Epidermal melanocyte (primary cell): ENCODE data around the gene WNT5A.

Experiments
- DNase-seq: peaks from one replicate; pipeline ENCODE4 v3.0.0; 2011; ENCODE audit warnings: low spot score; ENCODE audit not compliant: insufficient read length

WNT5A gene

DNA sequence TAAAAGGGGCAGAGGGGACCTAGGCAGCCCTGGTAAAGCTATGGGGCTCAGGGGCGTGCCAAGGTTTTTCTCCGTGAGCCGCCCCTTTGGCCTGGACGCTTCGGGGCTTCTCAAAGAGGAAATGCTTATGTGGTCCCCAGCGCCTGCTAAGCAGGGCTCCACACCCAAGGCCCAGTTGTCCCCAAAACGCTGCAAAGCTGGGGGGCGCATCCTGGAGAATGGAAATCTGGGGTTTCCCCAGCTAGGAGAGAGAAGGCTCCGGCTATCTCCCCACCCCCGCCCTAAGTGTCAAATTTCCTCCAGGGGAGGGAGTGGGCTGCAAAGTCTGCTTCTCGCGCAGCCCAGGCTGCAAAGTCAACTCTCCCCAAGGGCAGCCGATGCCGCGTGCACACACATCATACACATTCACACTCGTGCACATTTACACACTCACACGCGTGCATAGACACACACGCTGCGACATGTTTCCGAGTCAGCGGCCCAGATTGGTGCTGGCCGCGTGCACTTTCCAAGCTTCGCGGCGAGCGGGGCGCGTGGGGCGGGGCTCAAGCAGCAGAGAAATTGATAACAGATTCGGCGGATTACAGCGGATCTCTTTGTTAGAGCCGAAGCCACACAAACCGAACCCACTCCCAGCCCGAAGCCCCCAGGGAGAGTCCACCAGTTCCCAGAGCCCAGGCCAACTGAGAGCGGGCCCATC is 4.5 kb downstream of the WNT5A start:
- no peak for DNase-seq

DNA sequence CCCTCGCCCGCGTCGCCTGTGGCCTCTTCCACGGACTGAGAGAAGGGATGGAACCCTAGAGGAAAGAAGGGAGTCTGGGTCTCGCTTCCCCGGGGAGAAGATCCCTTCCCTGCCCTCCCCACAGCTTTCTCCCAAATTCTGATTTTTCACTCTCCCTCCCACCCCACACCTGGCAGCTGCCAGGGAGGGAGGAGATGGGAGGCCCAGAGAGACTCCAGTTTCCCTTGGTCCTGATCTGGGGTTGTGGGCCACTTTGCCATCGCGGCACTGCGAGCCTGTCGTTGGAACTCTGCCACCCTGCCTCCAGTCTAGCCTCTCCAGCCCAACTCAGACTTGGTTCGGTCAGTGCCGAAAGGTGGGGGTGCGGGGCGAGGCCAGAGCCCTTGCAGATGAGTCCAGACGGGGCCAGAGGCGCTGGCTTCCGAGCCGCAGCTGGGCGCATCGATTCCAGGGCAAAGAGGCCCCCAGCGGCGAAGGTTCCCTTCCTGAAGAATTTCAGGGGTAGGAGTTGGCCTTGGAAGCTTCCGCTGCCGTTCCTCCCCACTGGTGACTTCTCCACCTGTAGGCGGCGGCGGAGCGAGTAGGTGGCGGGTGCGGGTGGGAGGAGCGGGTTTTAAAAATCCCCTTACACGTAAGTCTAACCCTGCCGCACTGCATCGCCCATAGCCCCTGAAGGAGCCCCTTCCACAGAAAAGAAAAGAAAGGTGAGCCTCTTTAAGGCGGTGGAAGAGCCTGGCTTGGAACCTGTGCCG is 5.2 kb downstream of the WNT5A start:
- no peak for DNase-seq

DNA sequence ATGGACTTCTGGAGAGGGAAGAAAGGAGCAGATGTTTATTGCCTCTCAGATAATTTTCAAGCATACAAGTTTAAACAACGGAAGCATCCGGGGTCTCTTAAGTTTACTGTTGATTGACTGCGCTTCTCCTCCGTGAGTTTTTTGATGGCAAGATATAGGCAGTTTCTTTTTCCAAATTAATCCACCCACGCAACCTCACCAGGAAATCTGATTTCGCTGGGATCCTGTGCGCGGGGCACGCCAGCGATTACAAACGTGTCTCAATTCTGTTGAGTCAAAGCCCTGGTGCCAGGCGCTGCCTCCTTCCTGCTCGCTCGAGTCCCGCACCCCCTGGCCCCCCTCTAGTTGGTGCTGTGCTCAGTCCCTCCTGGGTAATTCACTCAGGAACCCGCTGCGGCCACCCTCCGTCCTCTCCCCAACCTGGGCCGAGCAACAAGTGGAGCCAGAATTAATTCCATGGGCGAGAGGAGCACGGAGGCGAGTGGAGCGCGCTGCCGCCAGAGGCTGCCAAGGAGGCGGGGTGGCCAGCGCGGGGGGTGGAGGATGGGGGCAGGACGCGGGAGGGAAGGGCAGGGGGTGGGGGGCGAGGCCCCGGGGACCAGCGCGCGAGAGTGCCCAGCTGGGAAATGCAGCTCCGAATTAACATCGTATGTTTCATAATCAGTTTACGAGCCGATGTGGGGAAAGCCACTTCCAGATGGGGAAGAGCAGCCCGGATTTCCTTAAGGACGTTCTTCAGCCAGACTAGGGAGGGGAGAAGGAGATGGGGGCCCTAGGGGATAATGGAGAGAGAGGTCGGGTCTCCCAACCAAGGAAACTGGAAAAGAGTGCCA is 6.0 kb downstream of the WNT5A start:
- DNase-seq, result no peak

DNA sequence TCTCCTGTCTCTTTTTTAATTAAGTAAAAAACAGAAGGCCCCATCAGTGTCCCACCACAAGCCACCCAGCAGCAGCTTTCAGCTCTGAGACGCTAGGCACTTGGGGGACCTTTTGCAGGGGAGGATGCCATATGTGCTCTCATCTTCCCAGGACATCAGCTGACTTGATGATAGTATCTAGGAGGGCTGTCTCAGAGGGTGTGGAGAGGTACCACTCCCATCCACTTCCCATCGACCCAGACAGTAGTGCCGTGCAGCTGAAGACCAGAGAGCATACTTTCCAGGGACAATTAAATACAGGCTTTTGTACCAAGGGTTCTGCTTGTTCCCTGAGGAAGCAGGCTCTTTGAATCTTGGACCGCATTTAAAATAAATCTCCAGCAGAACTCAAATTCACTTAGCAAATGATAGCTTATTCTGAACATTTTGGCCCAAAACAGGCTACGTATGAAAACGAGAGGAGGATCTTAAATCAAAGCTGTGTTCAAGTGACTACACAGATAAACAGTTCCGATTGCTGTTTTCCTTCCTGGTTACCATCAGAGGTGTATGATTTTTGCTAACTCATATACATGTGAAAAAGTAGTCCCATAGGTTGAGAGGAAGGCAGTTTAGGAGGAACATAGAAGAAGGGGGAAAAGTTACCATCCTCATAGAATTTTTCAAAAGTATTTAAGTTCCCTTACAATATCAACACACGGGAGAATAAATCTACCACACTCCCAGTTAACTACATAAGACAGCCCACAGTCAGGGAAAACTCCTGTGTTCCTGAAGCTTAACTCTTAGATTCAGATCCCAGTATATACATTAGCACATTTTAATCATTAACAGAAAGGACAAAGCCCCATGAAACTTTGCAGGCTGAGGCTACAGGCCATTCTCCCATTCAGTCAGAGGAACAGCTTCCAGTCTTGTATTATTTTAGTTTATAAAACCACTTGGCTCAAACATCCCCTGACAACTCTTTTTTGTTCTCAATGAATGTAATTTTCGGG is 9.5 kb downstream of the WNT5A start:
- DNase-seq, result no peak

DNA sequence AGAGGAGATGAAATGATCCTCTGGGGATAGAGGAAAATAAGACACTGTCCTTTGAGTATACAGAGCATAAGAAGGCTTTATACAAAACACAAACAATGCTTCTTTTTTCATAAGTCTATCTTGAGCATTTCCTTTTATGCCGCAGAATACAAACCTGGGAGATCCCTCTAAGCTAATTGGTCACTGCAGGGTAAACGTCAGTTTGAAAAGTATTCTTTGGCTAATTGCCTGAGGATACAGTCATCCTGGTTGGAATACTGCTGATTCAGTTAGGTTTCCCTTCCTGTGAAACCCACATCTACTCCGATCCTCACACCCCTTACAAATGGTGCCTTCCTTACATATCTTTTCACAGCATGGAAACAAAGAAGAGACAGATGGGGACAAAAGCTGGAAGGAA is 10.6 kb downstream of the WNT5A start:
- DNase-seq, result no peak

DNA sequence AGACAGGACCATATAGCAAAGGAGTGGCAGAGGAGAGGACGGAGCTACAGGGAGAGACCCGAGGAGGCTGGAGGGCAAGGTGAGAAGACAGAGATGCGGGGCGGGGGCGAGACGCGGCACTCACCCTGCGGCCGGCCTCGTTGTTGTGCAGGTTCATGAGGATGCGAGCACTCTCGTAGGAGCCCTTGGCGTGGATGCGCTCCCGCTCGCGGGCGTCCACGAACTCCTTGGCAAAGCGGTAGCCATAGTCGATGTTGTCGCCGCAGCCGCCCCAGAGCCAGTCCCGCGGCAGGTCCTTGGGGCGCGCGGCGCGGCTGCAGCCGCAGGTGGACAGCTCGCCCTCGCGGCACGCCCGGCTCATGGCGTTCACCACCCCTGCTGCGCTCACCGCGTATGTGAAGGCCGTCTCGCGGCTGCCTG is 12.9 kb downstream of the WNT5A start:
- DNase-seq, result no peak

DNA sequence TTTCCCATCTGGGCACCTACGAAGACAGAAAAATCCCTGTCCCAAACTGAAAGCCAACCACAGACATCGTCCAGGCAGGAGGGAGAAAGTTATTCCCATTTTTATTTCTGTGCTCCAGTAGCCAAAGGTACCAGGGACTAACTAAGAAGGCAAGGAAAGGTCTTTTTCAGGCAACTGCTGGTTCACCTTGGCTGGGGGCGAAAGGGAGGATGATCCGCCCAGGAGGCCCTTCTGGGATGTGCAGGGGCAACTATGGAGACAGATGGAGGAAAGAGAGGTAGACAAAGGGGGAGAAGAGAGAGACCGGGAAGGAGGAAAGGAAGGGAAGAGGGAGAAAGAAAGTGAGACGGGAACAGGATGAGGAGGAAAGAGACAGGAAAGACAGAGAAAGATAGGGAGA is 13.3 kb downstream of the WNT5A start:
- DNase-seq, result no peak

DNA sequence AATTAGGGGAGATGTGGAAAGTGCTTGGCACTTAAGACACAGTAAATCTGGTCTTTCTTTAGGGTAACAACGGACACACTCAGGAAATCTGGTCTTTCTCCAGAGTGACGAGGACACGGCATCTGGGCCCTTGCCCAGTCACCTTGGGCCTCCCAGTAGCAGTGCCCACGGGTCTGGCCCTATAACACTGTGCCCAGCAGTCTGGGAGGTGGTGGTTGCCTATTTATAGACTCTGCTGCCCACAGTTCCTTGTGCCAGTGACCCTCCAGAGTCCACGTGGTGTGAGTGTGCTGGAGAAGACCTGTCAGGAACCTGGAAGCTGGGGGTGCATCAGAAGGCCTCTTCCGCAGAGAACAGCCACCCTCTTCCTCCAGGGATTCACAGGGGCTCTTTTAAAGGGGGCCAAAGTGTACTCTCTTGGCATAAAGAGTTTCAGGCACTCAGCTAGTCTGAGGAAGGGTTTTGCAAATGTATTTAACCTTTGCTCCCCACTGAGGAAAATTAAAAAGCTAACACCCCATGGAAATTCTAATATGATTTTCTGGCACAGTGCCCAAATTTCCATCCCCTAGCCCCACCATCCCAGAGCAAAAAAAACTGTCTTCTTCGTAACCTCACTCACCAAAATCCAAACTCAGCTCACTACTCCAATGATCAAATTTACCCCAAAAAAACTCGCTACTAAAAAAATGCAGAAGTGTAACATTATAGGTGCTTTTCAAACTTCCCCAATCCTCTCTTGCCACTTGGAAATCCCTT is 15.4 kb downstream of the WNT5A start:
- DNase-seq, result no peak

DNA sequence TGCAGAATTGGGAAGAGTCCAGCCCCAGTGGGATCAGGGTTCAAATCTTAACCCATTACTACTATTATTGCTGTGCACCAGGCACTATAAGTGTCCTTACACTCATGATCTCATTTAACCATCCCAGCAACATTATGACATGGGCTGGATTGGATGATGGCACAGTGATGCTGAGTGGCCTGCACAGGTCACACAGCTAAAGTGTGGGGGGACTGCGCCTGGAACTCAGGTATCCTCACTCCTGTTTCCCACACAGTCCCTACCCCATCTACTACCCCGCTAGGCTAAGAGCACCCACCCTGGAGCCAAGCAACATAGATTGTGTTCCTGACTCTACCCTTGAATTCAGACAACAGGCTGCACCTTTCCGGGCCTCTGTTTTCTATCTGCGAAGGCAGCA is 16.0 kb downstream of the WNT5A start:
- DNase-seq, result no peak

DNA sequence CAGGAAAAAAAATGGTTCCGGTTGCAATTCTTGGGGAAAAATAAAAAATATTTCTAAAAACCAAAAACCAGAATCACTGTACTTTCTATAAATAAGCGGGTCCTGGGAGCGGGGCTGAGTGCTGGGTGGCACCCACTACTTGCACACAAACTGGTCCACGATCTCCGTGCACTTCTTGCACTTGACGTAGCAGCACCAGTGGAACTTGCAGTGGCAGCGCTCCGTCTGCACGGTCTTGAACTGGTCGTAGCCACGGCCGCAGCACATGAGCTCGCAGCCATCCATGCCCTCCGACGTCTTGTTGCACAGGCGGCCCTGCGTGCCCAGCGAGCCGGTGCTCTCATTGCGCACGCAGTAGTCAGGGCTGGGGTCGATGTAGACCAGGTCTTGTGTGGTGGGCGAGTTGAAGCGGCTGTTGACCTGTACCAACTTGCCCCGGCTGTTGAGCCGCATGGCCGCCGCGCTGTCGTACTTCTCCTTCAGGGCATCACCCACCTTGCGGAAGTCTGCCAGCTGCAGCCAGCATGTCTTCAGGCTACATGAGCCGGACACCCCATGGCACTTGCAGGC is 17.1 kb downstream of the WNT5A start:
- DNase-seq, result no peak

DNA sequence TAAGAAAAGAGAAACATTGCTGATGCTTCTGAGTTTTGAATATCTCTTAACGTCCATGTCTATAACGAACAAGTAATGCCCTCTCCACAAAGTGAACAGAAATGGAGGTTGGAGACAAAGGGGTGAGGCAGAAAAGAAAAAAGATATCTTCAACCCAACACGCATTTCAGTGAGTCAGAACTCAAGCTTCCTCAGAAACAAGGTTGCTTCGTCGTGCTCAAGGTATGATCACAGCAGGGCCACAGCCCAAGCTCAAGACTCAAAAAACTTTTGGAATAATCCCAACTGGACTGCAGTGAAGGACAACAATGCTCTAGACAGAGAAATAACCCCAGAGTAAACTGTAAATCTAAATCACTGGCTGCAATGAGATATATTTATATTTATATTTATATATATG is 18.9 kb downstream of the WNT5A start:
- no peak for DNase-seq

DNA sequence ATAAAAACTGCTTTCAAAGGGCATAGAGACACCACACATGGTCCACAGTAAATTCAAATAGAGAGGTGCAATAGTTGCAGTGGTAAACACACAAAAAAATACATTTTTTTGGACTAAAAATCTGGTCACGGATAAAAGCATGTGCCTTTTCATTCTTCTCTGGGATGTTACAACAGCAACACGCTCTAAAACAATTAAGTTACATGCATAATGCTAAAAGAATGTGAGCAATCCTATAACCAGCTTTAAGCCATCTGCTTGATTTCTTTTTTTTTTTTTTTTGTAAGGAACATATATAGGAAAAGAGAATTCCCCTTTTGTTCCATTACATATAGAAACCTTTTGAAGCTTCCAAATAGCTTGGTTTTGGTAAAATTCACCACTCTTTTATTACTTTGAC is 20.0 kb downstream of the WNT5A start:
- DNase-seq, result no peak

DNA sequence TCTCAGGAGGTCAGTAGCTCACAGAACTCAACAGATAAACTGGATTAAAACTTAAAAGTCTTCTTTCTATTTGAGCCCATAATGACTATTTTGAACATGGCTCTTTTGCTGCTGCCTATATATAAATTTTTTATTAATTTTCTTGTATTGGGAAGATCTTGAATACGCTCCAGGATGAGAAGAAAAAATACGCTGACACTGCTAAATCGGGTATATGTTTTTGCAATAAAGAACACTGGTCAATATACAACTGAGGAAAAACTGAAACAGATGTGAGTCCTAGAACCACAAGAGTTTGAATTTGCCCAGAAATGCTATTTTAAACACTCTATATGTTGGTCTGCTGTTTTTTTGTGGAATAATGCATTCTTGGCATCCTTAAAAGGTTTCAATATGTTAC is 20.6 kb downstream of the WNT5A start:
- no peak for DNase-seq

DNA sequence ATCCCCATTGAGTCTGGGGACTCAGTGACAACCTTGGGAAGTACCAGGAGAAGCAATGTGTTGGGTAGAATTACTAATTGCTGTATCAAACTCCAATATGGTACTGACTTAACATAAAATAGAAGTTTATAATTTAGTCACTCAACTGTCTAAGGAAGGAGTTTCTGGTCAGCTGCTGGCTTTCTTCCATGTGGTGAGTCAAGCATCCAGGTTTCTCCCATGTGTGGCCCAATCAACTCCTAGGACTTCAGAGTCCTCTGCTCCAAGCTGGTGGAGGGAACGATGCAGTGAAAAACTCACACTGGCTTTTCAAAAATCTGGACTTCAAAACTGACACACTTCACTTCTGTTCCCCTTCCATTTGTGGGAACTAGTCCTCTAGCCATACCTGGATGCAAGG is 25.2 kb downstream of the WNT5A start:
- DNase-seq, result no peak

DNA sequence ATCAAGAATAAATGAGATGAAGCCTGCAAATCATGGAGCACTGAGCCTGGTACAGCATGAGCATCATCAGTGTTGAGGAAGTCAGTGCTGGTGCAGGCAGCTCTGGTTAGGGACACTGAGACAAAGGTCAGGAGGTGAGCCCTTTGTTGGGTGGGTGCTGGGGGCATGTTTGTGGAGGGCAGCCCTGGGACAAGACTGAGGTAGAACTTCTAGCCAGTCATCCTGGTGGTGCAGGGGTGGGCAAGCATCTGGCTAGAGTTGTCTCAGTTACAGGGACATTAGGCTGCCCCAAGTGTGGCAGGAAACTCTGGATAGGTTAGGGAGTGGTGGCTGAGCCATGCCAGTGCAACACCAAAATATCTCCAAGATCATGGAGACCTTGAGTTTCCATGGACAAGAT is 27.3 kb downstream of the WNT5A start:
- DNase-seq, result no peak

DNA sequence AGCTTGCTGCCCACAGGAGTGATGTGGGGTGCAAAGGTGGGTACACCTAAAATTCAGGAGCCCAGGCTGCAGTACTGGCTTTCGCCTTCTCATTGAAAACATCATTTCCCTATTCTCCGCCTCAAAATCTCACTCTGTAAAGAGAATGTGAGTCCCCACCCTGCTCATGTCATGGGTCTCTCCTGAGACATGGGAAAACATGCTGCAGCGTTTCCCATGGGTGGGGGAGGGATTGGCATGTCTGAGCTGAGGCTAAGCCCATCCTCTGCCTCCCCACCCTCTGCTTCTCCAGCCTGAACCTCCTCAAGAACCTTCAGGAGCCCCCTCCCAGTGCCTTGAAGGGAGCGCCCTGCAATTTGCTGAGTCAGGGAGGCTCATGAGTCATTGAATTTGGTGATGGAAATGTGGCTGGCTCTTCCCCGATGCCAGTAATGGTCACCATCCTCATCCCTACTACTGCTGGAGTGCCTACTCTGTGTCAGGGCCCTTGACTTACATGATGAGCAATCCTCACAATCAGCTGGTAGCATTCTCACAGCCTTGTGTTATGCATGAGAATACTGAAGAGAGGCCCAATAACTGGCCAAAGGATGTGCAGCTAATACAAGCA is 28.8 kb downstream of the WNT5A start:
- DNase-seq, result no peak

DNA sequence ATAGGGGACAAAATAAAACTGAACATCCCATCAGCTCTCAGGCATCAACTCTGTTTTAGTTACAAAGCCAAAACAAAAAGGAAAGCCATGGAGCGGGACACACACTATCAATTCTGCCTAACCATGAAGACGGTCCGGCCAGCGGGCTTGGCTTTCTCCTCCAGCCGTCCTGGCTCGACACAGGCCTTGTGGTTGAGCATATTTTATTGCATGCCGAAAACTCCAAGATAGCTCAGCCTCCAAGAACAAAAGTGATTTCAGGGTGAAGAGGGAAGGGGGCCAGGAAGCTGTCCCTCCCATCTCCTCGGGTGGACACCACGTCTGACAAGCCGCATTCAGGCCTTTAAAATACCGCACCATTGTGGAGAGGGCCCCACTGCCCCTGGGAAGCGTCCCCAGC is 31.2 kb downstream of the WNT5A start:
- no peak for DNase-seq

DNA sequence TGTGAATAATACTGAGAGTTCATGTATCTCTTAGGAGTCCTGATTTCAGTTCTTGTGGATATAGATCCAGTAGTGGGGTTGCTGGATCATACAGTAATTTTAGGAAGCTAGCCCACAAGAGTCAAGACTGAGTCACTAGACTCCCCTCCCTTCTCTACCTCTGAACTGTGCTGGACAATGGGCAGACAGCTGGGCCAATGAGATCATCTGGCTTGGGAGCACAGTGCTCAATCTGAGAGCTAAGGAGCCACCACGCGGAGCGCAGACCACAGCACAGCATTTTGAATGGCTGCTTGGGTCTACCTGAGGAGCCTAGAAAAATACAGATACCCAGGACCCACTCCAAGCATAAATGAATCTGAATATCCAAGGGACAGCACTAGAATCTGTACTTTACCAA is 32.5 kb downstream of the WNT5A start:
- DNase-seq, result no peak

DNA sequence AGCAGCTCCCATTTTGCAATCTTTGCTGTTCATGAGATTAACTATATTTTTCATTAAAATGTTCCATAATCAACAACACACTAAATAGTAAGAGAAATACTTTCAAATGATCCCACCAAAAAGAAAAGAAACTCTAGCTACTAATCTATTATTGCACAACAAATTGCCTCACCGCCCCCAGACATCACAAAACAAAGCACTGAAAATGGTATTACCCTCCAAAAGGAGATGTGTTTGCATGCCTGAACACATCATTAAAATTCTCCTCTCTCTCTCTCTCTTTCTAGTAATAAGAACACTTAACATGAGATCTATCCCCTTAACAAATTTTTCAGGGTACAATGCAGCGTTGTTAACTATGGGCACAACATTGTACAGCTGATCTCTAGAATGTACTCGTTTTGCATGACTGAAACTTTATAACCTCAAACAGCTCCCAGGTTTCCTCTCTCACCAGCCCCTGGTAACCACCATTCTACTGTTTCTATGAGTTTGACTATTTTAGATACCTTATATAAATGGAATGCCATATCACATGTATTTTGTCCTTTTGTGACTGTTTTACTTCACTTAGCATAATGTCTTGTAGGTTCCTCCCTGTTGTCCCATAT is 33.1 kb downstream of the WNT5A start:
- no peak for DNase-seq
